ENCODE data around the gene KRTAP10-5.
"Not testable (repeated sequence)": the region's sequence is repeated elsewhere in the genome, so short reads cannot be mapped to it uniquely, and the experiment has no call there.

Gene KRTAP10-5

DNA sequence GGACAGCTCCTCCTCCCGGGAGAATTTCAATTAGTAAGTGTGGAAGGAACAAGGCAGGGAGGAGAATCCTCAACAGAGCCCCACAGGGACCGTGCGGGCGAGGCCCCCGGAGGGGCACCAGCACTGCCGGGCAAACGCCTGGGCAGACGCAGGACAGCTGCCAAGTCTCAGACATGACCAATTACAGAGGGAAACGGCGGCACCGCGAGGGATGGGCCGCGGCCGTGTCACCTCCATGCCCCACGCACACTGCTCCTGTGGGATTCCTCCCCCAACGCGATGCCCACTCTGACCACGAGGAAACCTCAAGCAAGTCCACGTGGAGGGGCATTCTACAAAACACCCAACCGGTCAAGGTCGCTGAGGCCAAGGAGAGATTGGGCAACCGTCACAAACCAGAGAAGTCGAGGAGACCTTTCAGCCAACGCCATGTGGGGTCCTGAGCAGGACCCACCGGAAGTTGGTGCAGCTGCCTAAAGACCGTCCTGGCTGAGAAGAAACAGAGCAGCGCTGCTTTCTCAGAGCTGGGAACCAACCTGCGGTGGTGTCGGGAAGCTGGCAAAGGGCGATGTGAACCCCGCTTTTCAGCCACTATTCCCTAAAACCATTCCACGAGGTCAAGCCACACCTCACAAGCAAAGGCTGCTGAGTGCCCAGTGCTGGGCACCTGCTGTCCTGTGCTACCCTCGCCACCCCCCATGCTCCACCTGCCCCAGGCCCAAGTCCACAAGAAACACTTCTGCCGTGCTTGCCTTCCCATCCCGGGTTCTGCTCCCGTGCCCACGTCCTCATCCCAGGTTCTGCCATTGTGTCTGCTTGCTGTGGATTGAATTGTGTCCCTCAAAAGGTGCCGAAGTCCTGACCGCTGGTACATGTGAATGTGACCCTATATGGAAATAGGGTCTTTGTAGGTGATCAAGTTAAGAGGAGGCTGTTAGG is 8.3 kb downstream of the KRTAP10-5 start:
- DNase-seq (ENCODE audit: low spot score) = no peak

DNA sequence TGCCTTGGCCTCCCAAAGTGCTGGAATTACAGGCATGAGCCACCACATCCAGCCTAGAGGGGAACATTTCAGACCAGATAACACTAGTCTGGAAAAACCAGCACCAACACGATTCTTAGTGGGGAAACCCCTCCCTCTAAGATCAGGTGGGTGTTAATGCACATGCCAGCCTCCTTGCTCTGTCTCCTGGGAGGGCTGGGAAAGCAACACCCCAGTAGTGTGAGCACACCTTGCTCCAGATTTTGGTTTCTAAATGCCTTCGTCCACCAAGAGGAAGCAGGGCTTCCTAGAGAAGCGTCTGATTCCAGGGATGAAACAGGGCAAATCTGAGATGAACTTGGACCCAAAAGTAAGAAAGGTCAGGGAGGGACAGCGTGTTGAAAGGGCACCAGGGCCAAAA is 9.1 kb downstream of the KRTAP10-5 start:
- no peak for DNase-seq (ENCODE audit: low spot score)

DNA sequence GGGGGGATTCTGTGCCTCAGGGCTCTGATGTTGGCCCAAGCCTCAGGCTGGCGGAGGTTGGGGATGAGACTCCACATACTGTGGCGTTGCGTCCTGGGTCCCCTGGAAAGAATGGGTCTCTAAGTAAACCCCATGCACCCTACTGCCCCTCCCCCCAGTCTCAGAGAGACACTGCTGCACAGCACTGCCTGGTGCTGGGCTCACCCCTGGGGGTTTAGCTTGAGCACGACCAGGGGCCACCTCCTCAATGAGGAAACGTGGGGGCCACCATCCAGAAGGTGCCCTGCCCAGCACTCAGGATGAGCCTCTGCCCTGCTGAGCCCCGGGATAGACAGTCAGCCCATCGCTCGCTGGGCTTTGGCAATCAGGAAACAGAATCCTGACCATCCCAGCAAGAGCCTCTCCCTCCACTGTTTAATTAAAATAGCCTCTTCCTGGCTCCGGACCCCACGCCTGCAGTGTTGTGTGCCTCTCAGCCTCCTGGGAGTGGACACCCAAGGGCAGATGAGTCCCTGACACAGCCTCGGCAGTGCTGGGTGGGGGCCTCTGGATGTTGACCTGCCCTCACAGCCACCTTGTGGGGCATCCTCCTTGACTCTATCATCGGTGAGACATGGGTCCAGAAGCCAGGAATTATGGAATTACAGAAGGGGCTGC is 10.4 kb downstream of the KRTAP10-5 start:
- no peak for DNase-seq (ENCODE audit: low spot score)

DNA sequence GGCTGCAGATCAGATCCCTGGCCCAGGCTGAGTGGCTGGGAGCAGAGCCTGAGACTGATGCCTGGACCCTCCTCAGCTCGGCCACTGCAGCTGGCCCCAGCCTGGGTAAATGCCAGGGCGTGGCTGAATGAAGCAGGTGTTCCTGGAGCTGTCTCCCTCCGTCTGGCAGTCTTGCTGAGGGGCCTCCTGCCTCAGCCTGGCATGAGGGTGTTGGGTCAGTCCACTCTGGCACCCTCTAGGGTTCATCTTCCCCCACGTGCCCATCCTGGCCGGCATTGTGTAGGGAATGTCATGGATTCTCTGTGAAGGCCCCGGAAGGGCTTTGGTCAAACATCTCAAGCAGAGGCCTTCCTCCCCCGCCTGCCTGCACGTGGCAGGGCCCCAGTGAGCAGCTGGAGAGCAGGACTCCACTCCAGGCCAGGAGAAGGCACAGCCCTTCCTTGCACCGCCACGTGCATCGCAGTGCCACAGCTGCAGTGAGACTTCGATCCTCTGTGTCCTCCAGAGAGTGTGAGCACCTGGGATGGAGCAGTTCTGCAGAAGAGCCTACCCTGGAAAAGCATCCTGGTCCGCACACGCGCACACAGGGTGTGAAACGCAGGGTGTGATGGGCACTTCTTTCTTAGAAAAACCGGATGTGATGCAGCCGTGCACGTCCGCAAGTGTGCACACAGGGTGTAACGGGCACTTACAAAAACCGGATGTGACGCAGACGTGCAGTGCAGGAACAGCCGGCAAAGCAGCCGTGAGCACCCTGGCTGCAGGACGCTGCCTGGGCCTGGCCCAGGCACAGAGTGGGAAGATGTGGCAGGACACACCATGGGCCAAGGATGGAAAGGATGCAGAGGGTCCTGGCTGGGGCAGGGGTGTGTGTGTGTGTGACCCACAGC is 11.5 kb downstream of the KRTAP10-5 start:
- DNase-seq (ENCODE audit: low spot score) = no peak

DNA sequence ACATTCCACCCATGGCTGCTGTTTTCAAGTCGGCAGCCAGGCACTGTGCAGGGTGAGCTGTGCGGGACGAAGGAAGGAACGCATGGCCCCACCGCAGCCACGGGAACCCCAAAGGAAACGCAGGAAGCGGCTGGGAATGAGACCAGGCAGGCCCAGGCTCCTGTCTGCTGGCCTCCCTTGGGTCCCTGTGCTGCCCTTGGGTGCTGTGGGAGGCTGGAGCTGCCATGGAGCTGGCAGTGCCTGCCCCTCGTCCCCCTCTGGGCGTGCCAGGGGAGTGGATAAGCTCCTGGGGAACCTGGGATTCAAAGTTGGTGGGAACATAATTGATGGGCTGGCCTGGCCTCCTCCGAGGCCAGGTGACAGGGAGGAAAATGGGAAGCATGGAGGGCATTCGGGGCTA is 12.1 kb downstream of the KRTAP10-5 start:
- no peak for DNase-seq (ENCODE audit: low spot score)

DNA sequence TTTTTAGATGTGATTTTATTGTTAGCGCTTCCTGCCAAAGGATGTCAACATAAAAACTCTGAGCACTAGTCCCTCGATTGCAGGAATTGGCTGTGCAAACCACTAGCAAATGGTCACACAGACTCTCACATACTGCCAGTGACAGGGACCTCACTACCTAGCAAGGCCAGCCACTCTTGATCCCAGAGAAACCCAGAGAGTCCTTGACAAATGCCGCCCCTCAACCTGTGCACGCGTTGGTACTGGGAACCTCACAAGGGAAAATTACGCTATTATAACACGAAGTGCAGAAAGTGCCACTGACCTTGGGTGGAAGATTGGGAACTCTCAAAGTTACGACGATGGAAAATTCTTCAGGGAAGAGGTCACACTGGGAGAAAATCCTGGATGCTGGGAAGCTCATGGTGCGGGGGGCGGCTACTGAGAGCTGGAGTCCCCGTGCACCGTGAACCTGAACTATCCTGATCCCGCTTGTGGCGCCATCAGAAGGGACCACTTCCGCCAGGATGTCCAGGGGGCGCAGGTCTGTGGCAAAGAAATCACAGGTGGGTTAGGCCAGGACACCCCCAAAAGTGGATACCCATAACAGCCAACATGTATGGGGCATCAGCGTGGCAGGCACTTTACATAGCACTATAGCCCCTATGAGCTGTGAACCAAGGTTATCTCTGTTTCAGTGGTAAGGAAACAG is 12.8 kb downstream of the KRTAP10-5 start:
- no peak for DNase-seq (ENCODE audit: low spot score)

DNA sequence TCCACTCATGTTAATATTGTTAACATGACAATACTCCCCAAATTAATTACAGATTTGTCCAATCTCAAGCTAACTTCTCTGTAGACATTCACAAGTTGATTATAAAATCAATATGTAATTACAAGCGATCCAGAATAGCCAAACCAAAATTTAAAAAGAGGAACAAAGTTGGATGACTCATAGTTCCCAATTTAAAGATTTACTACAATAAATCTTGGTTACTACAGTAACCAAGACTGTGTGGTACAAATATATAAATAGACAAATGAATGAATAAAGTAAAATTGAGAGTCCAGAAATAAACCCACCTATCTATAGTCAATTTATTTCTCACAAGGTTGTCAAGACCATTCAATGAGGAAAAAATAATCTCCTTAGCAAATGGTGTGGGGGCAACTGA is 14.0 kb downstream of the KRTAP10-5 start:
- DNase-seq (ENCODE audit: low spot score) = no peak

DNA sequence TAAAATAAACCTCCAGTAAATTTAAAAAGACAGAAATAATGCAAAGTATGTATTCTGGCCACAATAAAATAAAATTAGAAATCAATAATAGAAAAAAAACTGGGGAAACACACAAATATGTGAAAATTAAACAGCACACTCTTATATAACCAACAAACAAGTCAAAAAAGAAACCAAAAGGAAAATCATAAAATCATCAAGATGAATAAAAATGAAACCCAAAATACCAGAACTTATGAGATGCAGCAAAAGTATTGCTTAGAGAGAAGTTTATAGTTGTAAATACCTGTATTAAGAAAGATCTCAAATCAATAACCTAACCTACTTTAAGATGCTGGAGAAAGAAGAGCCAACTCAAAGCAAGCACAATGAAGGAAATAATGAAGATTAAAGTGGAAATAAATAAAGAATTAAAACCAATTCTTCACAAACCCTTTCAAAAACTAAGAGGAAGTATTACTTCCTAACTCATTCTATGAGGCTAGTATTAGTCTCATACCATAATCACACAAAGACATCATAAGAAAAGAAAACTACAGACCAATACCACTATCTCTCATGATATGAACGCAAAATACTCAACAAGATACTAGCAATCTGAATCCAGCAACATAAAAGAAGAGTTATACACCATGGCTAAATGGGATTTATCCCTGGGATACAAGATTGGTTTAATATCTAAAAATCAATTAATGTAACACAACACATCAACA is 15.4 kb downstream of the KRTAP10-5 start:
- DNase-seq (ENCODE audit: low spot score) = no peak

DNA sequence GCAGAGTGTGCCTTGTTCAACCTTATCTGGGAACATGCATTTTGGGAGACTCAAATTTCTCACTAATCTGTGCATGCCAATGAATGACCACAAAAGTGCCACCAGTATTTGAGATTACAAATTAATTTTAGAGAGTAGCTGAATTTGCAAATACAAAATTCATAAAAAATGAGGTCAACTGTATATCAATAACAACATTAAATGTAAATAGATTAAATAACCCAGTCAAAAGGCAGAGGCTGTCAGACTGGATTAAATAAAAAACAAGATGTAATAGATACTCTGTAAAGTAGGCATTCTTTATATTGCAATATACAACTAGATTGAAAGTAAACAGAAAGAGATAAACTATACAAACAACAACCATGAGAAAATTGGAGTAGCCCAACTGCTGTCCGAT is 16.3 kb downstream of the KRTAP10-5 start:
- no peak for DNase-seq (ENCODE audit: low spot score)

DNA sequence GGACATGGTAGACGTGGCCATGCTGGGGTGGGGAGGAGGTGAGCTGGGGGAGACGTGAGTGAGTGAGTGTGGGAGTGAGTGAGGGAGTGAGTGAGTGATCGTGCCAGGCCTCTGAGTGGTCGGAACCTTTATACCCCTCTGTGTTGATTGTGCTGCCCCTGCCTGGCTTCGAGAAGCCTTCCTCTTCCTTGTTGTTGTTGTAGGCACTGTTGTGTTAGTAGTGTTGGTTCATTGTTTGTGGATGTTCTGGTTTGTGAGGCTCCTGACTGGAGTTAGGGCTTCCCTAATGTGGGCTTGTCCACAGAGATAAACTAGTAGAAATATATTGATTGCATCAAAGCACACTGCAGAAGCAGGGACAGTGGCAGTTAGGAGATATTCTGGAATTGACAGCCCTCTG is 21.7 kb downstream of the KRTAP10-5 start, which contains the start of gene KRTAP10-3:
TSS of gene KRTAP10-3 (minus strand) at position 101 of the 400 bp plus-strand sequence. CDS start at position 21, 80 bp downstream.
- DNase-seq (ENCODE audit: low spot score) = no peak

DNA sequence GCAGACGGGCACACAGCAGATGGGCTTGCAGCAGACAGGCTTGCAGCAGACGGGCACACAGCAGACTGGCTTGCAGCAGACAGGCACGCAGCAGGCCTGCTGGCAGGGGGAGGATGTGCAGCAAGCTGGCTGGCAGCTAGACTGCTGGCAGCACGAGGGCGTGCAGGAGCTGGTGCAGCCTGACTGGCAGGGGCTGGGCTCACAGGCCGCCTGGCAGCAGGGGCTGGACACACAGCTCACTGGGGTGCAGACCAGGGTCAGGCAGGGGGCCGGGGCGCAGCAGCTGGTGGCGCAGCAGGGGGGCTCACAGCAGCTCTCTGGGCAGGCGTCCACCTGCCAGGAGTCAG is 22.1 kb downstream of the KRTAP10-5 start:
- DNase-seq (ENCODE audit: low spot score) = not testable (repeated sequence)

DNA sequence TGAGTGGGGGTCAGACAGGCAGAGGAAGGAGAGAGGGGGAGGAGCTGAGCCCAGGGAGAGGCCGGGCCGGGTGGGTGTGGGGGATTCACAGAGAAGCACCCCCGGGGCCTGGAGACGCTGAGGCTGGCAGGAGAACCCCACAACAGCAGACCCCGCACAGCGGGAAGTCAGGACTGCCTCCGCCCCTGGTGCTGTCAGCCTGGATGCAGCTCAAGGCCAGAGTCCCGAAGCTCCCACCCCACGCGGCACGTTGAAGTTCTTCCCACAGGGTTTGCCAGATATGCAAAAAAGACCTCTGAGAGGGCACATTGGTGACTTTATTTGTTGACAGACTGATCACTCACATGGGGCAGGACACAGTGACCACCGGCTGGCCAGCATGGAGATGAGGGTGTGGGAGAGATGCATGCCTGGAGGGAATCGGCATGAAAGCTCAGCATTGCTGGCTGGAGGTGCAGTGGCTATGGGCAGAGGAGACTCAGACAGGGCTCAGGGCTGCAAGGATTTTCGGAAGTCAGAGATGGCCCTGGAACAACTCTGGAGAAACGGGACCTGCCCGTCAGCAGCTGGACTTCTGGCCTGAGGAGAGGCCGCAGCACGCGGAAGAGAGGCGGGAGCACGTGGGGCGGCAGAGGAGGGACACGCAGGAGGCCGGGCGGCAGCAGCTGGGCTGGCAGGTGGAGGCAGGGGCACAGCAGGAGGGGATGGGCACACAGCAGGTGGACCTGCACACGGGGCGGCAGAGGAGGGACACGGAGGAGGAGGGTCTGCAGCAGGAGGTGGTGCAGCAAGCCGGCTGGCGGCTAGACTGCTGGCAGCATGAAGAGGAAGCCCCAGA is 22.7 kb downstream of the KRTAP10-5 start:
- no peak for DNase-seq (ENCODE audit: low spot score)

DNA sequence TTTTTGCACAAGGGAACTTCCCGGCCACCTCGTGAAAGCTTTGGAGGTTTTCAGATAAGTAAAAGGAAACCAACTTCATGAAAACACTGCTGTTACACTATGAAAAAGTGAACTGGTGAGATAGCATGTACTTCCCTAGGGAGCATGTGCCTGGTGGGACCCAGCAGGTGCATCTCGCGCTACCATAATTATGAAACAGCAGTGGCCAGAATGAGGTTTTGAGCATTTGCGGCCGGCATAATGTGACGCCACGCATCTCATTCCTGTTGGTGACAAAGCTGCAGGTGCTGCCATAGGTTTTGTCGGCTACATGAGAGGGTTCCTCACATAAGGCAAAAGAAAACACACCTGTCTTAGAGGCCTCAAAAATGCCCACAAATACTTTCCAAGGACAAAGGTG is 23.5 kb downstream of the KRTAP10-5 start:
- no peak for DNase-seq (ENCODE audit: low spot score)

DNA sequence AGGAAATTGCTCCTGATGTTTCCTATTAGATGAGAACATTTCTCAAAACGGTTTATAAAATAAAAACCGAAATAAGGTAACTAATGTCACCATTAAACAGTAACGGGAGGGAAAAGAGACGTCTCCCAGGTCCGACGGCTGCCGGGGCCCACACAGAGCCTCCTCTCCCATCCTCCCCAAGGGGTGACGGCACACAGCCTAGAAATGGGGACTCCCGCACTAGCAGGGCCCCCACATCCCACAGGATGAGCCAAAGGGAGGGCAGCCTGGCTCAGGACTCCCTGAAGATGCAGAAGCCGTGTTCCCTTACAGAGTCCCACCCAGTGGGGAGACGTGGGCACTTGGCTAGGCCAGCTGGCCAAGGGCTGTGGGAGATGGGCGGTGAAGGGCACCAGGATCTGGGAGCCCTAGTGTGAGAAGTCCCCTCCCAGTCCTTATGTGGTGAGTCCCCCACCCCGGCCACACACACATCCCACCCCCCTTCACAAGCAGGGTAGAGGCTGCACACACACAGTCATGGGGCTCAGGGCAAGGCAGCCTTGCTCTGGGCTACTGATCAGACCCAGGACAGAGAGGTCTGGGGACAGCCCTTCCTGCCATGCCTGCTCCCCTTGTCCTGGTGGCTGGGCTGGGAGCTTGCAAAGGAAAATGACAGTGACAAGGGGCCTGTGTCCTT is 25.1 kb downstream of the KRTAP10-5 start:
- DNase-seq (ENCODE audit: low spot score) = no peak

DNA sequence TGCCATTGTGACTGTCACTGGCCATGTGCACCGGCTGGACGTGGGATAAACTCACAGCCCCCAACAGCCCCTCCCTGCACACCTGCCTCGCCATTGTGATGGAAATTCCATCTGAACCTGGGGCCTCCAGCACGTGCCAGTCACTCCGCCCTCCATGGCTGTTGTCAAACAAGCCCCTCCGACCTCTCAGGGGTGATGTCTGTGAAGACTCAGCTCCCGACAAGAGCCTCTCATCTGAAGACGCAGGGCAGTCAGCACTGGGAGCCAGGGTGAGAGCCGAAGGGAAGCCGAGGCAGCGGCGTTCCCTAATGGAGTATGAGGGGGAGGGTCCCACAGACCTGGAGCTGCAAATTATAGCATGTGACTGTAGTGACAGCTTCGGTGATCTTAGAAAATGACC is 27.7 kb downstream of the KRTAP10-5 start:
- DNase-seq (ENCODE audit: low spot score) = no peak

DNA sequence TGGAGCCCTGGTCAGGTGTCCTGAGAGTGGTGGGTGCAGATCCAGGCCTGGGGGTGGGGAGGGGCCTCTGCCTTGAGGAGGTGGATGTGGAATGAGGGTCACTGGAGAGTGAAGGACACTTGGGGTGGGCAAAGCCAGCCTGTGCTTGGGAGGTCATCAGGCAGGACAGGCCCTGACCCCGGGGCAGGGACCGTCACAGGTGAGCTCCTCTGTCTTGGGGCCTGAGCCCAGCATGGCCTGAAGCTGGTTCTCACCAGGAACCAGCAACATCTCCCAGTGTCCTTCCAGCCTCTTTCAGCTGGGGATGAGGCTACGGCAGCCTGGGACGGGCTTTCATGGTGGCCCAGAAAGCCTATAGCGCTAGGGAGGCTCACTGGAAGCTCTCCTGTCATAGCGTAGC is 28.3 kb downstream of the KRTAP10-5 start:
- DNase-seq (ENCODE audit: low spot score) = no peak

DNA sequence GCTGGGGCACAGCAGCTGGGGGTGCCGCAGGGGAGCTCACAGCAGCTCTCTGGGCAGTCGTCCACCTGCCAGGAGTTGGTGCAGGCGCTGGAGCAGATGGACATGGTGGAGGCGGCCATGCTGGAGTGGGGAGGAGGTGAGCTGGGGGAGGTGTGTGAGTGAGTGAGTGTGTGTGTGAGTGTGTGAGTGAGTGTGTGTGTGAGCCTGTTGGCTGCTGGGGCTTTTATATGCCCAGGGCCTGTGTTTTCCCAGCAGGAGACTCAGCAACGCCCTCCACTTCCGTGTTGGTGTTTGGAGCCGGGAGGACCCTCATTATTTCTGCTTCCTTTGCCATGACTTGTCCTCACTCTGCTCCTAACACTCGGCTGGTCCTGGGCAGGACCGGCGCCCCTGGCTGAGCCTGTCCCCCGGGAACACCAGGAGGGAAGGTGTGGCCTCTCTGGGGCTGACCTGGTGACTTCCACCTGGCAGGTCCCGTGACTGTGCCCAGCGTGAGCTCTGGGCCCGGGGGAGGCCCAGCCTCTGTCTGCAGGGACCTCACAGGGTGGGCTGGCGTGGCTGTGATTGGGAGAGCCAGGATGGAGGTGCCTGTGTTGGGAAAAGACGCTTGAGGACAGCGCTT is 29.0 kb downstream of the KRTAP10-5 start, which contains the start of gene KRTAP10-2:
TSS of gene KRTAP10-2 (minus strand) at position 166 of the 622 bp plus-strand sequence. CDS start at position 119, 47 bp downstream.
- DNase-seq (ENCODE audit: low spot score) = no peak

DNA sequence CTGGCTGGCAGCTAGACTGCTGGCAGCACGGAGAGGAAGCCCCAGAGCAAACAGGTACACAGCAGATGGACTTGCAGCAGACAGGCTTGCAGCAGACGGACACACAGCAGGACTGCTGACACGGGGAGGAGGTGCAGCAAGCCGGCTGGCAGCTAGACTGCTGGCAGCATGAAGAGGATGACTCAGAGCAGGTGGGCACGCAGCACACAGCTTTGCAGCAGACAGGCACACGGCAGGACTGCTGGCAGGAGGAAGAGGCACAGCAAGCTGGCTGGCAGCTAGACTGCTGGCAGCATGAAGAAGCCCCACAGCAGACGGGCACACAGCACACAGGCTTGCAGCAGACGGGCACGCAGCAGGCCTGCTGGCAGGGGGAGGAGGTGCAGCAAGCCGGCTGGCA is 29.6 kb downstream of the KRTAP10-5 start:
- no peak for DNase-seq (ENCODE audit: low spot score)

DNA sequence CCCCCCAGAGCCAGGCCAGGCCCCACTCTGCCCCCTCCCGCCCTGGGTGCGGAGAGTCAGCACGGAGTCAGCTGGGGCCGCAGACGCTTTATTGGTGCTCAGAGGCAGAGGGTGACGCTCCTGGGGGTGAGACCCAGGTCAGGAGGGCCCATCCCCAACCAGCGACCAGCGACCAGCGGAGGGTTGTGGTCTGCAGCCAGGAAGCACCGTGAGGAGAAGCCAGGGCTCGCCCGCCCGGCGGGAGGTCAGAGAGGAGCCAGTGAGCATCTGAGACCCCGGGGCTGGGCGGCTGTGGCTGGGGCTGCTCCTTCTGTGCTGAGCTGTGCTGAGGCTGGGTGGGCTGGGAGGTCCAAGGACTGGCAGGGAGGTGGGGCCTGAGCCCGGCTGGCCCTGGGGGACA is 30.1 kb downstream of the KRTAP10-5 start:
- DNase-seq (ENCODE audit: low spot score) = not testable (repeated sequence)
